ENCODE measurements around the gene PDHA1.

Gene PDHA1

DNA sequence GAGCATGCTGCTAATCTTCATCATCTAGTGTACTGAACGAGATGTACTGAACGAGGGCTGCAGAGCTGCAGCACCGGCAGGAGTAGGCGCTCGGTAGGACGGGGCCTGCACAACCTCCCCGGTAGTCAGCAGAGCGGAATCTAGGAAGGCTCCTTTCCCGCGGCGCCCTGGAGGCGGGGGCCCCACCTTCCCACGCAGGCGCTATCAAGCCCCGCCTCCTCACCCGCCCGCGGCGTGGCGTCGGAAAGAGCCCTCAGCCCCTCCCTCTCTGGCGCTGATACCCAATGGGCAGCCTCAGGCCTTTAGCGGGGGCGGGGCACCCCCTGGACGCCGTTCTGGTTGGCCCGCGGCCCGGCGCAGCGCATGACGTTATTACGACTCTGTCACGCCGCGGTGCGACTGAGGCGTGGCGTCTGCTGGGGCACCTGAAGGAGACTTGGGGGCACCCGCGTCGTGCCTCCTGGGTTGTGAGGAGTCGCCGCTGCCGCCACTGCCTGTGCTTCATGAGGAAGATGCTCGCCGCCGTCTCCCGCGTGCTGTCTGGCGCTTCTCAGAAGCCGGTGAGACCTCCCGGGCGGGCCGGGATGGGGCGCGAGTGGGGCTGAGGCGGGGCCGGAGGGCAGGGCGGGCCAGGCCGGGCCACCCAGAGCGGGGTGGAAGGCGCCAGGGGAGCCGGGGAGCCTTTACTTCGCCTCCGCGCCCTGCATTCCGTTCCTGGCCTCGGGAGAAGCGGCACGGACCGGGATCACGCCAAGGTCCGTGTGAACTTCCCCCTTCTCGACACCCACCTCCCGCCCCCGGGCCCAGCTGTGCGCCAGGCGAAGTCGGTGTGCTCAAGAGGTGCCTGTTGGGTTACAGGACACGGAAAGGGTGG, at the start of gene PDHA1:
Gene PDHA1 (plus strand): TSS at position 393 of the 874 bp plus-strand sequence. CDS start 111 bp downstream, at position 504.
- peak; percentile 50 for DNase-seq (ENCODE audit: low spot score)

DNA sequence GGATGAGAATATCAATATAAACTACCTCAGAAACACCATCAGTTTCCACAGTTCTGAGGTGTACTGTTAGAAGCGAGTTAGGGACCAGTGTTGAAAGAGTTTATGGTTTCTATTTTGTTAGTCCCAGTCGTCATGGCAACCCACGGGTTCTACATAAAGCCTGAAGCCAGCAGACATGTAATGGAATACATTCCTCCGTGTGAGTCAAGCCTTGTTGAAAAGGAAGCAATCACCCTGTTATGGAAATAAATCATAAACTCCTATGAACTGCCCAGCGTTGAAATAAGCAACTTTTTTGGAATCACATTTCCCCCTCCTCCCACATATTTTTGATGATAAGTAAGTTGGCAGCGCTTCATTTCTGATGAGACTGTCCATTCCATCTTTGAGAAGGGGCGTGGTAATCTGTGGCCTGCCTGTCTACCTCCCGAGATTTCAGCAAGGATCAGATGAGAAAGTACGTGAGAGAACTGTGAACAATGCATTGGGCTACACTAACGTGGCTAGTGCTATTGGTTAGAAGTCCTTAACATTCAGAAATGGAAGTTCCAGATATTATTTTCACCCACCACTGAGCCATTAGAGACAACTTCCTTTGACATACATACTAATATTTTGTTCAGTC, 40.4 kb upstream of the PDHA1 start:
- DNase-seq (ENCODE audit: low spot score) = no peak

- no peak for DNase-seq (ENCODE audit: low spot score)
Measured at GRCh38 chrX:19326567-19326966, 17.2 kb upstream of the PDHA1 start.

DNA sequence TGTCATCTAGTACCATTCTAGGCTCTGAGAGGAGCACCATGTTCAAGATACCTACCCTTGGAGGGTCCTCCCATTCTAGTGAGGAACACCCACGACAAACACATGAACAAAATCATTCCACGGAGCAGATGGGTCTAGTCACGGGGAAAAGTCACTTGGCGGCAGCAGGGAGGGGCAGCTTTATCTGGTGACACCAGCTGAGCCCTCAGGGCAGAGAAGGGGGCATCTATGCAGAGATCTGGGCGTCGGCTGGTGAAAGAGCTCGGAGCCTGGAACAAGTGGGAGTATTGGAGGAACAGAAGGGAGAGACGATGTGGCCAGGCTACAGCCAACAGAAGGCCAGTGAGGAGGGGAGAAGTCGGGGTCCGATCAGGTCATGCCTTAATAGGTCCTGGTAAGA, 11.9 kb upstream of the PDHA1 start:
- no peak for DNase-seq (ENCODE audit: low spot score)

DNA sequence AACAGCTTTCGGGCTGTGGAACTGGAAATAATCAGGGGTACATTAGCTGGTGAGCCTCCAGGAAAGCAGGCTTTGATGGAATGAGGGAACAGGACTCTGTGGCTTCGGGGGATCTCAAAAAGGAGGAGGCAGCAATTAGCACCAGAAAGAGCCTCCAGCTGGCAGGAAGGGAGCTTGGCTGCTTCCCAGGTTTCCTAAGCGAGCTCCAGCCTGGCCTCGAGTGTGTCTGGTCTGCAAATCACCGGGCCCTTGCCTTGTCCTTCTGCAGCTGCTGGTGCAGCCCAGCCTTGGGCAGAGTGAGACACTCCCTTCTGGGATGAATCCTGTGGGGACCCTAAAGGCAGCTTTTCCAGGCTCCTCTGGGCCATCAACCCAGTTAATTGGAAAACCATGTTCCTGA, 10.7 kb upstream of the PDHA1 start:
- no peak for DNase-seq (ENCODE audit: low spot score)

GRCh38 chrX:19334945-19335626, 8.6 kb upstream of the PDHA1 start:
- no peak for DNase-seq (ENCODE audit: low spot score)

DNA sequence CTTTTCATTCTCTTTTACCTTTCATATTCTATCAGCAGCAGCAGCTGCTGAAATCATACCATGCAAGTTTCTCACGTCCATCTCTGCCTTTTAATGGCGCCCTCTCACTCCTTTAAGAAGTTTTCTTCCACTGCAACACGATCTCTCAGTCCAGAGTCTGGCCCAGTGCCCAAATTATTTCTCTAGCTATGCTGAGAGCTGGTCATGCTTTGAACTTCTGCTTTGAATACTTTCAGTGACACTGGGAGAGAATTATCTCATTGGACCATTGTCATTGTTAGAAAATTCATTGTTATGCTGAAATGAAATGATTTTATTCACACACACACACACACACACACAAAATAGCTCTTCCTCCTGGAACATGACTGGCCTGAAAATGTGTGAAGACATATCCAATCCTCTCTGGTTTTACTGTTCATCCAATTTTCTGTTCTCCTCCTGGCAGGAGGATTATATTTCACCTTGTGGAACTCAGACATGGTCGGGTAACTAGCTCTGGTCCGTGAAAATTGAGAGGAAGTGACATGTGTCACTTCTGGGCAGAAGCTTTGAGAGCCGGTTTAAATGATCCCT, 1.3 kb upstream of the PDHA1 start:
- DNase-seq (ENCODE audit: low spot score) = no peak

- DNase-seq (ENCODE audit: low spot score) = no peak
Measured at GRCh38 chrX:19343085-19343534, 617 bp upstream of the PDHA1 start.

DNA sequence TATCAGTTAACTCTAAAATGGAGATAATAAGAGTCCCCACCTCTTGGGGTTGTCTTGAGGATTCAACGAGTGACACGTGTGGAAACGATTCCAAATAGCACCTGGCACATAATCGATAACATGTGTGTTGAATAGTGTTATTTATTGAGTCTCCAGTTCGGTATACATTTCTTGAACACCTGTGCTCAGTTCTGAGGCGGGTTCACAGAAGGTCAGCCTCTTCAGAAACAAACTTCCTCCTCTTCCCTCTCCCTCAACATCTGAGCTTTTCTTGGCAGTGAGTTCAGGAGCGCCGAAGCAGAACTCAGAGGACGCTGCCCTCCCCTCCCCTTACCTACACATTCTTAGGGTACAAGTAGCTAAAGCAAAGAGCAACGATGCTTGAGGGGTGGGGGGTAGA, 934 bp downstream of the PDHA1 start:
- no peak for DNase-seq (ENCODE audit: low spot score)

DNA sequence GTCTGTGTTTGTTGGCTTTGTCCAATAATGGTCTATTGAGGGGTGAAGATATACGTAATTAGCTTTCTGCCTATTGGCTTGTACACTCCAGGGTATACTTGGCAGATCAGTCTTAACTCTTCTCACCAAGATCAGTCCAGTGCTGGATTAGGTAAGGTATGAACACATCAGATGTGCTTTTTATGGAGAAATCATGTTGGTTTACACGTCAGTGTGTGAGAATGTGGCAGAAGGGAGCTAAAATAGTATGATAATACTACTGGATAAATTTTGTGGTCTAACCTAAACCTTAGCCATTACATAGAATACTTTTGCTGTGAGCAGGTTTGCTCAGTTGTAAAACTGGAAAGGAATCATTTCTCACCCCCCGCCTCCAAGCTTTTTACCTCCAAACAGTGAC, 4.2 kb downstream of the PDHA1 start:
- DNase-seq (ENCODE audit: low spot score) = no peak

GRCh38 chrX:19349264-19349663, 5.5 kb downstream of the PDHA1 start:
- no peak for DNase-seq (ENCODE audit: low spot score)

GRCh38 chrX:19350941-19351384, 7.2 kb downstream of the PDHA1 start:
- DNase-seq (ENCODE audit: low spot score) = no peak

DNA sequence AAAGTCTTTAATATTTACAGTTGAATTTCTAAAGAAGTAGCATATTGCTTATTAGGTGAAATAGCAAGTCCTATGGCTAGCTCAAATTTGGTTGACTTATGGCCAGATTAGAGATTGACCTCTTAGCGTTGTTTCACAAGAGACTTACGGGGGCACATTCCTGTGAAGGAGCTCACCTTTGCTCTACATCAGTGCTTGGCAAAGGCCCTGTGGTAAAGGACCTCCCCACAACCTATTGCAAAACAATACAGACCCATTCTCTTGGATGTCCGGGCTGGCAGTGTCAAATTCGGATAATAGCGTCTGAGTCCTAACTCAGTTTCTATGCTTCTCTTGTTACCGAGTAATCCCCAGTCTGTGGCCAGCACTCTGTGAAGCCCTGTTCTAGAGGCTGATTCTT, 10.9 kb downstream of the PDHA1 start:
- no peak for DNase-seq (ENCODE audit: low spot score)

DNA sequence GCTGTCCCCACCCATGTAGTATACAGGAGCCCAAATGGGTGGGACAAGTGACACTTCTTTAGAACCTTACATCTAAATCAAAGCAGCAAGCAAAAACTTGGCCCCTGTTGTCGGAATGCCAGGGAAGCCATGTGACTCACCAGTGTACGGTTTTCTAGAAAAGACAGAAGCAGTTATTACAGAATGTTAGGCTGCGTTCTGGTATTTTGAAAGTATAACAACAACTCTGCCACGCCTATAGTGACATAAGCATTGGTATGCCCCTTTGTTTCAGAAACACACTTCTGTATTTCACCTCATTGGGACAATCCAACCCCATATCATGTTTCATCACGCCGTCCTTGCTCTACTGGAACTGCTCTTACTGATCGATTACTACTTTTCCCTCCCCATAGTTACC, 14.8 kb downstream of the PDHA1 start:
- no peak for DNase-seq (ENCODE audit: low spot score)

DNA sequence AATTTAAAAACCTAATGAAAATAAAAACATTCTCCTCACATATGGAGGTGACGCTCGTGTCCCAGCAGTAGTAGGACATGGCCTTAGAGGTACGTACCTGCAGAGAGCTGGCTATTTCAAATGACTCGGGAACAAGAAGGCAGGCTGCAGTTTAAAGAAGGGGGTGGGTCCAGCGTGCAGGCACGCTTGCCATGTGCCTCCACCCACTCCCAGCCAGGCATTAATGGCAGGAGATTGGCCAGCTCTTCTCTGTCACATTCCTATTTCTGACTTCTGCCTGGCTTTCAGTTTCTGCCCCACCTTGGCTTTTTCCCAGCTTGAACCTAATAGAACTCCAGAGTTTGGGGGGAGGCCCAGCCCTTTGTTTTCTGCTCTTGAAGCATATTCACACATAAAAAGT, 17.2 kb downstream of the PDHA1 start:
- no peak for DNase-seq (ENCODE audit: low spot score)

DNA sequence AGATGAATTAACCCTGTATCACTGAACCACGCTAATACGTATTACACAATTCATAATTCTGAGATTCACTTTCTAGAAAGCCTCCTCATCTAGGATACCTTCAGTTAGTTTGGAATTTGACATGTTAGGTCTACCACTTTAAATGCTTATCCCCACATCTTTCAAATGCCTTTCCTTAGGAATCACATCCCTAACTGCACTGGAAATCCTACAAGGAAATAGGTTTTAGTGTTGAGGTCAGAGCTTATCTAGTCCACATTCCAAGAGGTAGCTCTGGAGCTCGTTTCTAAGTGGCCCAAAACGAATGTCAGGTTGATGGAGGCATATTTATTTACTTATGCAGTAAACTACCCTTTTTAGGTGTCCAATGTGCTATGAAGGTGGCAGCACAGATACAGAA, 18.0 kb downstream of the PDHA1 start:
- no peak for DNase-seq (ENCODE audit: low spot score)

DNA sequence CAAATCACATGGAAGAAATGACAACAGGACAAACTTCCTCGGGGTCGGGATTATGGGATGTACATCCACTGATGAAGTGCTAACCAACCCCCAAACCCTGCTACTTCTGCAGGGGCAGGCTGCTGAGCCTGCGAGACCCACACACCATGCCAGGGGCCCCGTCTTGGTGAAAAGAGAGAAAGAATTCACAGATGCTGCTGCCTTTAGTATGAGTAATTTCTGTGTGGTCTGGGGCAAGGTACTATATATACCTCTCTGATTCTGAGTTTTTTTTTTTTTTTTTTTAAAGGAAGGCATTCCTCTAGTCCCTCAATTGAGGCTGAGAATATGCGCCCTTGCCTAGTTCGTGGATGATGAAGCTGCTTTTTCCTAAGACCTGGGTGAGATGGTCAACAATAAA, 24.8 kb downstream of the PDHA1 start:
- no peak for DNase-seq (ENCODE audit: low spot score)

DNA sequence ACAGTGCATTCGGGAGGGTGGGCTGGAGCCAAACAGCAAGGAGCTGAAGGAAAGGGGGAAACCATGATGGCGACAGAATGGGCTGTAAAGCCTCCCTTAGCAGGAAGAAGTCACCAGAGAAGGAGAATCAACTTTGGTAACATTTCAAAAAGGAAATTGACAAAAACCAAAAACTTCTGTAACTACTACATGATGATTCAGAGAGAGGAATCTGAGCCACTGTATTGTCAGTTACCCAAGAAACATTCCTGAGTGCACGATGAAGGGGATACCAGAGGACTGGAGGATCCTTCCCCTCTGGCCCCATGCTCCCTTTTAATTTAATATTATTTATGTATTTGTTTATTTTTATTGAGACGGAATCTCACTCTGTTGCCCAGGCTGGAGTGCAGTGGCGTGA, 26.3 kb downstream of the PDHA1 start:
- DNase-seq (ENCODE audit: low spot score) = no peak

DNA sequence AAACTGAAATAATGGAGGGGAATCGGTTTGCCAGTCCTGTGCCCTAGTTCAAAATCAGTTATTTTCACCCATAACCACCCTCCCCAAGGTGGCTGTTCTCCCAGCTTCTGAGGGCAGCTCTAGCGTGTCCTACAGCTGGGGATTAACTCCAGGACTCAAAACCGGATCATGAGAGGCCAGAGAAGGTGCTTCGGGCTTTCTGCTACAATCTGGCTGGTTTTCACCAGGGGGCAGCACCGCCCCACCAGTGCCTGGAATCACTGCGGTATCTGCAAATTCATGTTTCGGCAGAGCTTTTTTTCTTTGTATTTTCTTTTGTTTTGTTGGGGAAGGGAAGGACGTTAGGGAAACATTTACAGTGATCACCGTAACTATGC, 28.4 kb downstream of the PDHA1 start:
- DNase-seq (ENCODE audit: low spot score) = peak; percentile 48

GRCh38 chrX:19372547-19373331, 29.0 kb downstream of the PDHA1 start:
- DNase-seq (ENCODE audit: low spot score) = no peak

DNA sequence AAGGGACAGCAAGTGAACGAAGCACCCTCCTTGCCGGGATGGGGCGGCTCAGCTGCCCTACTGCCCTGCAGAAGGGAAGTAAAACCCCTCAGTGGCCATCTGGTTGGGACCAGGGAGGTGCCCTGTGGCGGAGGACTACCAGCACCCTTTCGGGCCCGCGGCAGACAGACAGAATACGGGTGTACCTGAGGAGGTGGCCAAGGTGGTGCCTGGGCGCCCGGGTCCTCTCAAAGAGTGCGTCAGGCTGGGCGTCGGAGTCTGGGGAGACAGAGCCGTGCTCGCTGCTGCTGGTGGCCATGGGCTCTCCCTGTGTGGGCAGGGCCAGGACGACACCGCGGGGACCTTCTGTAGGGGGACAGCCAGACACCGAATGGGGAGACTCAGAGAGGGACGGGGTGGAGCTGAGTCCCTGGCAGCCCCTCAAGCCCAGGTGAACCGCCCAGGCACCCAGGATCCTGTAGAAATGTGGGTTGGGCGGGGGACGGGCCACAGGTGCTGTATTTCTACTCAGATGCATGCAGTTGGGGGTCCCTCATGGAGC, 29.7 kb downstream of the PDHA1 start:
- no peak for DNase-seq (ENCODE audit: low spot score)

DNA sequence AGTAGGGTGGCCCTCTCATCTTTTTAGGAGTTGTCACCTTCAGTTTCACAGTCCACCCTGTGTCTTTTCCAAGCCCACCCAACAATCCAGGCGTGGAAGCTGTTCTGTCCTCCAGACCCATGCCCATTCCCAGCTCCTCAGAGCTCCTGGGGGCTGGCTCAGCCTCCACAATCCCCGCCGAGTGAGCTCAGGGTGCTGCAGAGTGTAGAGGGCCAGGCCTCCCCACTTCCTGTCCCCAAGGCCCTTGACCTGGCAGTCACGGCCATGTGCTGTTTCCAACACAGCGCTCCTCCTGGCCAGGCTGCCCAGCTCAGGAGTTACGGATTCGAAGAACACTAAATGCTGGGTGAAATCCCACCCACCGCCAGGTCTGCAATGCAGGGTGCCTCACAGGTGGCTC, 31.8 kb downstream of the PDHA1 start:
- DNase-seq (ENCODE audit: low spot score) = no peak
